AG20443 (cell line): Measurements from ENCODE around the gene GRK2.

Source experiments
- DNase-seq: peaks from one replicate; pipeline ENCODE4 v3.0.0; 2012; ENCODE audit warnings: low spot score, mixed read lengths

Gene GRK2

DNA sequence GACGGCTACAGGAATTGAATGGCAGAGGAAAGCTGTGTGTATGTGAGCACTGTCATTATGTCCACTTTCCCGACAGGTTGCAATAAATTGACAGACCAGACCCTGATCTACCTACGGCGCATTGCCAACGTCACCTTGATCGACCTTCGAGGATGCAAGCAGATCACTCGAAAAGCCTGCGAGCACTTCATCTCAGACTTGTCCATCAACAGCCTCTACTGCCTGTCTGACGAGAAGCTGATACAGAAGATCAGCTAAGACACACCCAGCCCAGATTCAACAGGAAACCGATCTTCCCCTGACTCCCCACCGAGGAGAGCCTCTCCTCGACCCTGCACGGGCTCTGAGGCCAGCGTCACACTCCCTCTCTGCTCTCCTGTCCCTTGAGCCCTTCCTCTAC lies 11.5 kb upstream of the GRK2 start:
- no peak for DNase-seq

GRCh38 chr11:67255353-67255752 lies 10.9 kb upstream of the GRK2 start:
- no peak for DNase-seq

GRCh38 chr11:67255864-67256263 lies 10.4 kb upstream of the GRK2 start:
- no peak for DNase-seq

- DNase-seq, result no peak
These were observed 9.7 kb upstream of the GRK2 start for GRCh38 chr11:67256477-67257135.

- no peak for DNase-seq
These were observed 5.9 kb upstream of the GRK2 start for GRCh38 chr11:67260406-67260805.

GRCh38 chr11:67260885-67261639 lies 5.2 kb upstream of the GRK2 start:
- peak; percentile 93 for DNase-seq

DNA sequence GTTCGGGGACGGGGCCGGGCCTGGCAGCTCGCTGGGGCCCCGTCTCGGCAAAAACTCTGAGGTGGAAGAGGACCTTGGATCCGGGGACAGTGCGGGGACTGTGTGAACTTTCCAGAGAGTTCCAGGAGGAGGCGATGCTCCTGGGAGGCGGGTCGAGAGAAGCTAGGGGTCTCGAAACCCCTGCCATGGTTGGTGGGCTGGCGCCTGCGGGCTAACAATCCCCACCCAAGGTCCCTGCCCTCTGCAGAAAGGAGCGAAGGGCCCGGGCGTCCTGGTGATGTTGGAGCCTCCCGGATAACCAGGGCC lies 4.7 kb upstream of the GRK2 start:
- DNase-seq, result no peak

DNA sequence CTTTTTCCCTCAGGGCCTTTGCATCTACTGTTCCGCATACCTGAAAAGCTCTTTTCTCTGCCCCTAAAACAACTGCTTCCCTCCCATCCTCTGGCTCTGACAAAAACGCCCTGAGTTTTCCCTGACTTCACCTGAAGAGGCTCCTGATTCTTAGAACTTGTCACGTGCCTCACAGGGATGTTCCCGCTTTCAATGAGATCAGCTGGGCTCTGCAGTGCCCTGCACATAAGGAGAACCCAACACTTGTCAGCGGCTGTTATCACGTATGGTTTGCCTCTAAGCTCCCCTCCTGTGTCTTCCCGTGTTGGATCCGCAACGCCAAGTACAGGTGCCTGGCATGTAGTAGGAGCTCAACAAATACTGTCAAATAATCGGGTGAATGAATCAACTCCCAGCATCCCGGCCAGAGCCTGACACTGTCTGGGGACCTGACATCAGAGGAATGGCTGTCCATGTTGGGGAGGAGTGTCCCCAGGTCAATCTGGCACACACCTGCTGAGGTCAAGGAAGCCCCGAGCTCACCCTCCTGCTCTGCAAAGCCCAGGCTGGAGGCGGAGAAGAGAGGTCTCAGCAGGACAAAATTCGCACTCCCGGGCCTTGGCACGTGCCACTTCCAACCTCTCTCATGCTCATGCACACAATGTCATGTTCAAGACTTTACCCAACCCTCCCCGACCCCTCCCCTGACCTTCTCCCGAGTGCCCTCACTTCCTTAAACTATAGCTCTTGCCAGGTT lies 4.2 kb upstream of the GRK2 start:
- DNase-seq, result no peak

DNA sequence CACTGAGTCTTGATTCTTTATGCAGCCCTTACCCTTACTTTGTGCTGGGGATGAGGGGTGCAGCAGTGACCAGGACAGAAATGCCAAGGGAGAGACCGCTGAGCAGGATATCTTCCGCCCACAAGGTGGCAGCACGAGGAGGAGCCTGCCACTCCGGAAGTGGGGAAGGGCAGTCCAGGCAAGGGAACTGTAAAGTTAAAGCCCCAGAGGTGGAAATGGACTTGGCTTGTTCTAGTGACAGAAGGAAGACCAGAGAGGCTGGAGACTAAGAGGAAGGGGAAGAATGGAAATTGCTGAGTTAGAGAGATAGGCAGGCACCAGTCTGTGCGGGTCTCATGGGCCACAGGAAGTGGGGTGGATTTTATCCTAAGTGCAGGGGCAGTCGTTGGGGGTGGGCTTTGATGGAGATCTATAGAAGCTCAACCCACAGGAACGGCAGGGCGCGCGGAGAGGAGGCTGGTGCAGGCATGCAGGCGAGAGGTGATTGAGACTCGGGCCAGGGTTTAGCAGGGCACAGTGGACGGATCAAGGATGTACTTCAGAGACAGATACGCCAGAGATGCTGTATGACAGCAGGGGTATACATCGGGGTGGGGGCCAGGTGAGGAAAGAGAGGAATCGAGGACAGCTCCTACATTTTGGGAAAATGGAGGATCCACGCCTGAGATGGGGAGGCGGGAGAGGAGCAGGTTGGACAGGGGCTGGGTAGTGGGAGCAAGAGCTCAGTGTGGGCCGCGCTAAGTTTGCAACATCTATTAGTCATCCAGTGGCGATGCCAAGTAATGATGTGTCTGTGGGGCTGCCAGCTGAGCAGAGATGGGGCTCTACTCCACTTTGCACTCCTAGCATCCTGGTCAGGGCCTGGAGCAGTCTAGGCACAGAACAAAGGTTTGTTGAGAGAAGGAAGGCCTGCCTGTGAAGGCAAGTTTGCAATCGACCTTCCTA lies 3.3 kb upstream of the GRK2 start:
- peak; percentile 89 for DNase-seq

DNA sequence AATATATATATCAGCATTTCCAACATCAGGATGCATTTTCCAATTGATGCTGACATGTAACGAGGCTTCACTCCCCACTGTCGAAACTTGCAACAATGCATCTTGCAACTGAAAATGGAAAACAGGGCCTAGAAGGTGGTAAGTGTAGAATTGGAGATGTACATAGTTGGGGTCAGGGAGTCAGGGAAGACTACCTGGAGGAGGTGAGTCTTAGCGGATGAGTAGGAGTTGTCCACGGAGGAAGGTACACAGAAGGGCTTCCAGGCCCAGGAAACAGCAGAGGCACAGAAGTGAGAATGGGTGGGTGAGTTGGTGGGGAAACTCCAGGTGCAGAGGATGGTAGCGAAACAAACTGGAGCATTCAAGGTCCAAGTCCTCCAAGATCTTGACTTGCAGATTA lies 2.0 kb upstream of the GRK2 start:
- no peak for DNase-seq

GRCh38 chr11:67264877-67265632 lies 1.2 kb upstream of the GRK2 start:
- DNase-seq, result no peak

- DNase-seq, result peak; percentile 94
These were observed 432 bp upstream of the GRK2 start for GRCh38 chr11:67265633-67266448.

DNA sequence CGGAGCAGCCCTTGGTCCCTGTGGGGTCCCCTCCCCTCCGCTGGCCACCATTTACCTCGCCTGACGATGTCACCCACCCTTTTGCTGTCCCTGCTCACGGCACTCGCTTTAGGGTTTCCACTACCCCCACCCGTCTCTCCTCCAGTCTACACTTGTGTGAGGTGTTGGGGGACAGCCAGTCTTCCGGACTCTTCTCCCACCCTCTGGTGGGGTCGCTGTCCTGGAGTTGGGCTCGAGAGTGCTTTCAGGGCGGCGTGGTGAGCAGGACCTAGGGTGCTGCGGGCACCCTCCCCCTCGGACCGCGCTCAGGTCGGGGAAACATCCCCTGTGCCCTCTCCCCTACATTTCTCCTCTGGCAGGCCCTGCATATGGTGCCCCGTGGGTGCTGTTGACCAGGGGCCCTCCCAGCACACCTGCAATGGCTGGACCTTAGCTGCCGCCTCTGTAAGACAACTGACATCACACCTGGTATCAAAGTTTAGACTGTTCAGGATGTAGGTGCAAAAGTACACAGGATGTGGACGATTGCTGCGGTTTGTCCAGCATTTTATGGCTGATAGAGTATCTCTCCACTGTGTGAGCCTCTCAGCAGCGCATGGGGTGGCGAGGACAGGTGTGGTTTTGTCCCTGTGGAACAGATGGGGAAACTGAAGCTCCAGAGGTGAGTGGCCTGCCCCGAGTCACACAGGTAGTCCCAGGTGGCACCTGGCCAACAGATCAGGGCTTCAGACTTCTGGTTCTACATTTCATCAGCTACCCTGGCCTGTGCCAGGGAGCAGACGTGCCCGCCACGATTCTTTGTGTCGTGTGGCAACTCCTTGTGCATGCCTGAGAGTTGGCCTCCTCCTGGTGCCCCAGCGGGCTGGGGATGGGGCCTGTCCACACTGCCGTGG lies 1.2 kb downstream of the GRK2 start:
- no peak for DNase-seq

- no peak for DNase-seq
These were observed 2.0 kb downstream of the GRK2 start for GRCh38 chr11:67268081-67268961.

GRCh38 chr11:67268962-67269268 lies 2.6 kb downstream of the GRK2 start:
- DNase-seq, result no peak

- no peak for DNase-seq
These were observed 3.4 kb downstream of the GRK2 start for GRCh38 chr11:67269401-67270255.
